SH-SY5Y (cell line): ENCODE measurements around the gene MPP1.

Experiments used
- GATA2 ChIP-seq: IDR thresholded peaks from 2 replicates; pipeline ENCODE4 v1.6.1; 2011; ENCODE audit warnings: mild to moderate bottlenecking, low read depth, low read length
- GATA3 ChIP-seq: IDR thresholded peaks from 2 replicates; pipeline ENCODE4 v1.6.1; 2011; ENCODE audit warnings: low read depth, mild to moderate bottlenecking, low read length, moderate library complexity

GRCh38 chrX:154729439-154729838 is 75.8 kb downstream of the MPP1 start:
- TF ChIP-seq GATA2 (no peak), GATA3 (no peak)
